Lower leg skin (tissue), 3 donors: ENCODE measurements around the gene BCAR3.

ENCODE experiments used
- POLR2A ChIP-seq, 2 donors: fragments of 450-650 bp; IDR thresholded peaks; one replicate each; pipeline ENCODE4 v1.6.1; 2016 to 2017; ENCODE audit warnings: antibody characterized with exemption in 2 of 2, mild to moderate bottlenecking in 1 of 2, moderate library complexity in 1 of 2
- TF ChIP-seq, protein P1 (sequence below), 3 donors: fragments of 450-650 bp; IDR thresholded peaks; one replicate each; pipeline ENCODE4 v1.5.1; 2016; ENCODE audit warnings: antibody characterized with exemption in 3 of 3, mild to moderate bottlenecking in 3 of 3, moderate library complexity in 2 of 3

- TF ChIP-seq, protein P1, sequence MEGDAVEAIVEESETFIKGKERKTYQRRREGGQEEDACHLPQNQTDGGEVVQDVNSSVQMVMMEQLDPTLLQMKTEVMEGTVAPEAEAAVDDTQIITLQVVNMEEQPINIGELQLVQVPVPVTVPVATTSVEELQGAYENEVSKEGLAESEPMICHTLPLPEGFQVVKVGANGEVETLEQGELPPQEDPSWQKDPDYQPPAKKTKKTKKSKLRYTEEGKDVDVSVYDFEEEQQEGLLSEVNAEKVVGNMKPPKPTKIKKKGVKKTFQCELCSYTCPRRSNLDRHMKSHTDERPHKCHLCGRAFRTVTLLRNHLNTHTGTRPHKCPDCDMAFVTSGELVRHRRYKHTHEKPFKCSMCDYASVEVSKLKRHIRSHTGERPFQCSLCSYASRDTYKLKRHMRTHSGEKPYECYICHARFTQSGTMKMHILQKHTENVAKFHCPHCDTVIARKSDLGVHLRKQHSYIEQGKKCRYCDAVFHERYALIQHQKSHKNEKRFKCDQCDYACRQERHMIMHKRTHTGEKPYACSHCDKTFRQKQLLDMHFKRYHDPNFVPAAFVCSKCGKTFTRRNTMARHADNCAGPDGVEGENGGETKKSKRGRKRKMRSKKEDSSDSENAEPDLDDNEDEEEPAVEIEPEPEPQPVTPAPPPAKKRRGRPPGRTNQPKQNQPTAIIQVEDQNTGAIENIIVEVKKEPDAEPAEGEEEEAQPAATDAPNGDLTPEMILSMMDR (IDR thresholded peaks at IDR 0.05): no peak
- no peak for TF ChIP-seq POLR2A (IDR thresholded peaks at IDR 0.05)
Measured at GRCh38 chr1:93581917-93582850, 99.5 kb downstream of the BCAR3 start.
